Amygdala (tissue), 56 donors: Measurements from ENCODE around the gene GRIN2D.
"Not testable (repeated sequence)": the region's sequence is repeated elsewhere in the genome, so short reads cannot be mapped to it uniquely, and the experiment has no call there.

ENCODE experiments used
- DNase-seq, 56 donors: peaks; one replicate each; lab custom pipeline; 2025; lab: John Stamatoyannopoulos, UW

GRIN2D gene

GRCh38 chr19:48370955-48371354 is 22.5 kb upstream of the GRIN2D start:
- no peak for DNase-seq

- no peak for DNase-seq
Observed at GRCh38 chr19:48371367-48371766, 22.1 kb upstream of the GRIN2D start.

GRCh38 chr19:48371771-48372170 is 21.7 kb upstream of the GRIN2D start:
- DNase-seq, result not testable (repeated sequence)

GRCh38 chr19:48372904-48373303 is 20.6 kb upstream of the GRIN2D start:
- peak in 10 of 56 donors; percentile 2 to 28 (median 12) for DNase-seq

GRCh38 chr19:48373567-48373966 is 19.9 kb upstream of the GRIN2D start:
- no peak for DNase-seq

- no peak for DNase-seq
Observed at GRCh38 chr19:48378194-48378570, 15.3 kb upstream of the GRIN2D start.

- no peak for DNase-seq
Observed at GRCh38 chr19:48379058-48379457, 14.4 kb upstream of the GRIN2D start.

GRCh38 chr19:48381178-48381950 is 12.1 kb upstream of the GRIN2D start:
- no peak for DNase-seq

GRCh38 chr19:48382286-48382685 is 11.2 kb upstream of the GRIN2D start:
- DNase-seq, result no peak

- DNase-seq, result no peak
Observed at GRCh38 chr19:48385461-48386087, 7.9 kb upstream of the GRIN2D start.

GRCh38 chr19:48386981-48387380 is 6.5 kb upstream of the GRIN2D start:
- DNase-seq, result no peak

GRCh38 chr19:48390188-48391099 is 3.0 kb upstream of the GRIN2D start:
- peak in 40 of 56 donors; percentile 12 to 68 (median 41) for DNase-seq

GRCh38 chr19:48391100-48392005 is 2.1 kb upstream of the GRIN2D start, which contains the start of gene KDELR1:
Gene KDELR1 (minus strand): TSS chr19:48391551. CDS start chr19:48391358, 193 bp downstream.
- DNase-seq, result peak in 54 of 56 donors; percentile 20 to 87 (median 64)

GRCh38 chr19:48392006-48392344 is 1.5 kb upstream of the GRIN2D start:
- not testable (repeated sequence) for DNase-seq

GRCh38 chr19:48392860-48393558 is 459 bp upstream of the GRIN2D start:
- no peak for DNase-seq

GRCh38 chr19:48394331-48395169 is 1.1 kb downstream of the GRIN2D start:
- no peak for DNase-seq

GRCh38 chr19:48395170-48395455 is 1.6 kb downstream of the GRIN2D start:
- no peak for DNase-seq

GRCh38 chr19:48395499-48395898 is 2.0 kb downstream of the GRIN2D start:
- no peak for DNase-seq
